Measurements from ENCODE around the gene RCBTB2.

Gene RCBTB2

GRCh38 chr13:48448285-48448958 lies 84.5 kb downstream of the RCBTB2 start:
- no peak for DNase-seq (ENCODE audit: low read depth)

- DNase-seq (ENCODE audit: low read depth) = no peak
Measured at GRCh38 chr13:48446464-48446863, 86.4 kb downstream of the RCBTB2 start.

- no peak for DNase-seq (ENCODE audit: low read depth)
Measured at GRCh38 chr13:48443442-48444208, 89.3 kb downstream of the RCBTB2 start.

Measured in CMK (cell line).